A549 (cell line): ENCODE data around the gene SPAST. TPM values are rescaled to one million over a fixed set of nuclear protein-coding genes. Genes with fewer than 3 reads are reported as not detected.
"Not testable (repeated sequence)": the region's sequence is repeated elsewhere in the genome, so short reads cannot be mapped to it uniquely, and the experiment has no call there.

ENCODE experiments used
- ATAC-seq, 2 experiments: fragments of 200-7000 bp in 1 of 2; fragments of >200 bp in 1 of 2; cut with Nextera tagmentation in 1 of 2; cut with Tn5 transposase in 1 of 2; 3 replicates each; pipeline versions ENCODE4 v1.8.0 to v1.9.1; 2018 to 2020; ENCODE audit warnings: mild to moderate bottlenecking in 1 of 2, moderate library complexity in 1 of 2
- CTCF ChIA-PET: fragments of 300-600 bp; sonication (Branson Sonifier 250); formaldehyde crosslinking; extraction: SDS; loops from one replicate; lab custom pipeline; 2021; ENCODE audit warnings: antibody characterized with exemption, inconsistent platforms; lab: Yijun Ruan, JAX
- POLR2A ChIA-PET: fragments of 350-600 bp; formaldehyde crosslinking; extraction: SDS; loops from one replicate; lab custom pipeline; 2021; ENCODE audit warnings: antibody characterized with exemption, inconsistent platforms; lab: Yijun Ruan, JAX
- DNase-seq, 2 experiments: peaks; one replicate each; pipeline versions ENCODE4 v3.0.0 to v3.0.0-alpha.2; 2011 to 2016; ENCODE audit warnings: low read depth in 1 of 2, low spot score in 1 of 2
- FAIRE-seq: peaks from 2 replicates; lab custom pipeline; 2011; peaks lifted over from hg19 to GRCh38; lab: Jason Lieb, UNC
- H3K27ac ChIP-seq, 2 experiments: fragments of >200 bp; sonication (Bioruptor Twin); formaldehyde crosslinking; 3 replicates each; pipeline ENCODE4 v1.5.1; 2016 to 2017
- H3K4me1 ChIP-seq: fragments of >200 bp; sonication (Bioruptor Twin); formaldehyde crosslinking; 3 replicates; pipeline ENCODE4 v1.6.1; 2016
- H3K4me2 ChIP-seq: fragments of >200 bp; sonication (Bioruptor Twin); formaldehyde crosslinking; 3 replicates; pipeline ENCODE4 v1.6.1; 2016
- H3K4me3 ChIP-seq: fragments of >200 bp; sonication (Bioruptor Twin); formaldehyde crosslinking; 3 replicates; pipeline ENCODE4 v1.5.1; 2016
- H3K9me3 ChIP-seq: fragments of >200 bp; sonication (Bioruptor Twin); formaldehyde crosslinking; 3 replicates; pipeline ENCODE4 v1.6.1; 2016
- CEBPB ChIP-seq, 2 experiments: fragments of >200 bp in 1 of 2; sonication (Bioruptor Twin) in 1 of 2; formaldehyde crosslinking in 1 of 2; IDR thresholded peaks; 2 replicates each; pipeline ENCODE4 v1.6.1; 2012 to 2016
- CHD2 ChIP-seq: fragments of 150-350 bp; IDR thresholded peaks from 2 replicates; pipeline ENCODE4 v1.6.1; 2014; ENCODE audit warnings: low read length; ENCODE audit not compliant: partially characterized antibody
- EHF ChIP-seq: fragments of 250-450 bp; sonication (Bioruptor Pico); IDR thresholded peaks from 2 replicates; pipeline ENCODE4 v1.5.0; 2020; ENCODE audit warnings: mild to moderate bottlenecking
- EHMT2 ChIP-seq: fragments of 200-600 bp; sonication (generic); IDR thresholded peaks from 2 replicates; pipeline ENCODE4 v1.6.1; 2016; ENCODE audit warnings: antibody characterized with exemption, low read depth, mild to moderate bottlenecking, moderate library complexity
- ESRRA ChIP-seq: fragments of 150-350 bp; IDR thresholded peaks from 2 replicates; pipeline ENCODE4 v1.6.1; 2014; ENCODE audit warnings: mild to moderate bottlenecking, low read length, borderline replicate concordance
- FOSL2 ChIP-seq, 2 experiments: fragments of 450-650 bp in 1 of 2; fragments of >200 bp in 1 of 2; sonication (Bioruptor Twin) in 1 of 2; formaldehyde crosslinking; IDR thresholded peaks; 2 replicates each; pipeline versions ENCODE4 v1.5.0 to v1.6.1; 2016 to 2020; ENCODE audit warnings: mild to moderate bottlenecking in 1 of 2, moderate library complexity in 1 of 2
- HOXA7 ChIP-seq: fragments of 250-450 bp; sonication (Bioruptor Pico); IDR thresholded peaks from 2 replicates; pipeline ENCODE4 v1.5.0; 2020; ENCODE audit warnings: mild to moderate bottlenecking, moderate library complexity
- JUNB ChIP-seq: fragments of >200 bp; sonication (Bioruptor Twin); formaldehyde crosslinking; IDR thresholded peaks from 2 replicates; pipeline ENCODE4 v1.6.1; 2016
- MAFK ChIP-seq: fragments of 450-650 bp; IDR thresholded peaks from 2 replicates; pipeline ENCODE4 v1.6.1; 2014; ENCODE audit not compliant: partially characterized antibody
- MAX ChIP-seq: IDR thresholded peaks from 2 replicates; pipeline ENCODE4 v1.6.1; 2012
- MYC ChIP-seq: IDR thresholded peaks from 2 replicates; pipeline ENCODE4 v1.6.1; 2012; ENCODE audit warnings: mild to moderate bottlenecking, inconsistent platforms, low read length, improper control_type of control experiment, borderline replicate concordance
- NFE2L2 ChIP-seq: fragments of 150-350 bp; conservative IDR thresholded peaks from 2 replicates; pipeline ENCODE4 v1.6.1; 2014; ENCODE audit warnings: low read length
- NR3C1 ChIP-seq: fragments of >200 bp; sonication (Bioruptor Twin); formaldehyde crosslinking; IDR thresholded peaks from 3 replicates; pipeline ENCODE4 v1.6.1; 2017
- RARB ChIP-seq: fragments of 250-450 bp; sonication (Bioruptor Pico); IDR thresholded peaks from 2 replicates; pipeline ENCODE4 v1.8.0; 2021; ENCODE audit warnings: mild to moderate bottlenecking, moderate library complexity
- RFX5 ChIP-seq: fragments of 450-650 bp; IDR thresholded peaks from 2 replicates; pipeline ENCODE4 v1.7.1; 2014; ENCODE audit warnings: antibody characterized with exemption, mild to moderate bottlenecking, moderate library complexity
- SMC3 ChIP-seq: fragments of >200 bp; sonication (Bioruptor Twin); formaldehyde crosslinking; IDR thresholded peaks from 3 replicates; pipeline ENCODE4 v1.6.1; 2018; ENCODE audit warnings: inconsistent platforms
- SREBF2 ChIP-seq: fragments of 450-650 bp; IDR thresholded peaks from 2 replicates; pipeline ENCODE4 v1.6.1; 2014; ENCODE audit warnings: mild to moderate bottlenecking, moderate library complexity
- ZC3H11A ChIP-seq: fragments of 450-650 bp; IDR thresholded peaks from 2 replicates; pipeline ENCODE4 v1.6.1; 2014; ENCODE audit warnings: antibody characterized with exemption, mild to moderate bottlenecking
- ZNF302 ChIP-seq: fragments of 250-450 bp; sonication (Bioruptor Pico); IDR thresholded peaks from 2 replicates; pipeline ENCODE4 v1.9.0; 2021; ENCODE audit warnings: inconsistent platforms, mild to moderate bottlenecking, moderate library complexity
- WGBS: methylation state at CpG from one replicate; pipeline ENCODE4 v1.1.6; 2017; ENCODE audit errors: missing lambda C conversion rate; 5-methylcytosine and 5-hydroxymethylcytosine counted together
- polyA plus RNA-seq, 4 experiments: library from polyadenylated mRNA; depleted of rRNA in 3 of 4; stranded (reverse); fragments of >200 nt; fragmentation: RNase III in 1 of 4; extraction: RNeasy Plus Mini Kit Qiagen cat#74134 plus additional on column Dnase treatment in 1 of 4; gene quantifications; 2 replicates in 3 of 4; 3 replicates in 1 of 4; pipeline ENCODE4 v1.2.3, GENCODE V29; 2011 to 2017
- TF ChIP-seq, protein P1 (sequence below): fragments of 250-450 bp; sonication (Bioruptor Pico); IDR thresholded peaks from 2 replicates; pipeline ENCODE4 v1.5.0; 2021; ENCODE audit warnings: mild to moderate bottlenecking, moderate library complexity, borderline replicate concordance
- TF ChIP-seq, protein P2 (sequence below): fragments of >200 bp; sonication (Bioruptor Twin); formaldehyde crosslinking; IDR thresholded peaks from 2 replicates; pipeline ENCODE4 v1.6.1; 2016

The SPAST gene
- polyA plus RNA-seq, 2 of the 4 experiments (the other 2 are of a cell fraction) = 18.7 to 36.3 TPM

DNA sequence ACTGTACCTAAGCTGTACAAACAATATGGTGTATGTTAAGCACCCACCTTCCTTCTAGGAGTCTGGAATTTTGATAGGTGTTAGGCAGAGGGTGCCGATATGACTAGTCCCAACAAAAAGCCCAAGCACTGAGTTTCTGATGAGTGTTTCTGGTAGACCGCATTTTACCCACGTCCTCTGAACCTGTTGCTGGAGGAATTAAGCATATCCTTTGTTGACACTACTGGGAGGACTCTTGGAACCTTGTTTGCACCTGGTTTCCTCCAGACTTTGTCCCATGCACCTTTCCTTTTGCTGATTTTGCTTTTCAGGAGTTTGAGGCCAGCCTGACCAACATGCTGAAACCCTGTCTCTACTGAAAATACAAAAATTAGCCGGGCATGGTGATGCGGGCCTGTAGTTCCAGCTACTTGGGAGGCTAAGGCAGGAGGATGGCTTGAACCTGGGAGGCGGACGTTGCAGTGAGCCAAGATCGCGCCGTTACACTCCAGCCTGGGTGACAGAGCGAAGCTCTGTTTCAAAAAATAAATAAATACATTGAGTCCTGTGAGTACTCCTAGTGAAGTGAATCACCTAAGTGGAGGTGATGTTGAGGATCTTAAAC, 11.4 kb upstream of the SPAST start:
- WGBS = 91% methylated on average over 11 of the region's 11 CpGs
- Histone ChIP-seq H3K4me3 (no peak overlapping the region), H3K4me1 (no peaks in the 10 kb centered on the region), H3K9me3 (no peaks in the 10 kb centered on the region), H3K4me2 (no peak overlapping the region), H3K27ac (no peak overlapping the region)
- no peak for FAIRE-seq
- ChIA-PET POLR2A (interaction anchor here (1.3 kb wide), 1 partner anchor 12 kb away, joined by 3 read pairs; the partner anchor contains the start of gene DPY30), CTCF (no interaction called here)
- peak in 1 of 2 experiments; percentile 29; a peak in 1 of 6 replicates for ATAC-seq
- TF ChIP-seq NR3C1 (no peak), FOSL2 (IDR thresholded peaks at IDR 0.05) (no peak), FOSL2 (CRISPR knock-in tag; IDR thresholded peaks at IDR 0.05) (no peak), EHMT2 (no peak), CEBPB (IDR thresholded peaks at IDR 0.05) (no peak), ESRRA (no peak), RFX5 (no peak), SMC3 (no peak), ZNF302 (CRISPR knock-in tag) (no peak), SREBF2 (no peak)
- no peak for DNase-seq

- not testable (repeated sequence) for DNase-seq, H3K9me3 ChIP-seq, ATAC-seq, H3K4me1 ChIP-seq, FAIRE-seq, H3K27ac ChIP-seq, H3K4me2 ChIP-seq, H3K4me3 ChIP-seq
- ChIA-PET CTCF (interaction anchor here (0.6 to 1.4 kb wide), 6 partner anchors 9 to 821 kb away, joined by 3 to 6 read pairs (median 4); partner anchors contain the start of genes DPY30 and SPAST), POLR2A (interaction anchor here (0.6 to 2.7 kb wide), 3 partner anchors 9 to 14 kb away, joined by 8 to 22 read pairs (median 9); partner anchors contain the start of genes DPY30 and SPAST)
- peak; percentile 69 for TF ChIP-seq ZC3H11A
- WGBS = 70% methylated on average over 3 of the region's 3 CpGs
These were observed 8.8 kb upstream of the SPAST start for GRCh38 chr2:32054583-32054982.

DNA sequence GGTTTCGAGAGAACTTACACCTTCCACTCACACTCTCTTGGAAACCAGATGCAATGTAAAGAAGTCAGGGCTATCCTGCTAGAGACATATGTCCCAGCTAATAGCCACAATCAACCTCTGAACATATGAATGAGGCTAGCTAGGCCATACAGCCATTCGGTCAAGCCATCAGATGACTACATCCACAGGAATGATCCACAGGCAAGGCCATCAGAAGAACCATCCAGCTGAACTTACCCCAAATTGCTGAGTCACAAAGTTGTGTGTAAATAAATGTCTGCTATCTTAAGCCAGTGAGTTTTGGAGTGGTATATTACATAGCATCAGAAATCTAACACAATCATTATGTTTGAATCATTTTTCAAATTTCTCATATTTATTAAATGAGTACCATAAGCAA, 5.2 kb upstream of the SPAST start:
- CTCF ChIA-PET = interaction anchor here (1.0 kb wide), 1 partner anchor 18 kb away, joined by 3 read pairs; the partner anchor contains the start of gene DPY30
- ATAC-seq (peak in 1 of 2 experiments; percentile 26; a peak in 2 of 6 replicates), FAIRE-seq (no peak), DNase-seq (peak in 1 of 2 experiments; percentile 56)
- Histone ChIP-seq H3K4me3 (no peak overlapping the region), H3K4me1 (peaks cover 8% of the 10 kb centered on the region), H3K9me3 (no peaks in the 10 kb centered on the region), H3K27ac (peak overlapping the region in 1 of 2 experiments; percentile 55; a peak in 3 of 6 replicates), H3K4me2 (no peak overlapping the region)
- no peak for TF ChIP-seq RARB
- peak; percentile 92 for TF ChIP-seq MAFK
- no peak for TF ChIP-seq RFX5
- no peak for TF ChIP-seq JUNB
- peak; percentile 78 for TF ChIP-seq NFE2L2
- no peak for TF ChIP-seq FOSL2 (IDR thresholded peaks at IDR 0.05)
- TF ChIP-seq FOSL2 (CRISPR knock-in tag; IDR thresholded peaks at IDR 0.05) = peak; percentile 18; the same call in 1 of the 2 replicates
- TF ChIP-seq MYC = no peak
- 72% methylated on average over 2 of the region's 2 CpGs for WGBS
- POLR2A ChIA-PET = interaction anchor here (0.9 kb wide), 1 partner anchor 108 kb away, joined by 3 read pairs; the partner anchor contains the start of gene SLC30A6

DNA sequence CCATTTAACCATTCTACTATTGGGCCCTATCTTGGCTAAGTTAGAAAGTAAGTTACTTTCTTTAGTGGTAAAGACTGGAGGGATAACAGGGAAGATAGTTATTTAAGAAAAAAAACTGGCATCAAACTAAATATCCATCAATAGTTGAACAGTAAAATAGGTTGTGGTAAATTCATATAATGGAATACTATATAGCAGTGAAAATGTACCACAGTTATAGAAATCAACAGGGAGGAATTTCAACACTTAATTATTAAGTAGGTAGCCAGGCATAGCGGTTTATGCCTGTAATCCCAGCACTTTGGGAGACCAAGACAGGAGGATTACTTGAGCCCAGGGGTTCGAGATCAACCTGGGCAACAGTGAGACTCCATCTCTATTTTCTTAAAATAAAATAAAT, 3.1 kb upstream of the SPAST start:
- WGBS = 61% methylated on average over 2 of the region's 2 CpGs
- H3K4me3 ChIP-seq = no peak overlapping the region
- POLR2A ChIA-PET = no interaction called here
- CTCF ChIA-PET = interaction anchor here (1.7 kb wide), 1 partner anchor 20 kb away, joined by 6 read pairs; no protein-coding TSS in a partner anchor
- no peaks in the 10 kb centered on the region for H3K9me3 ChIP-seq
- ATAC-seq = no peak
- FAIRE-seq = no peak
- no peak overlapping the region for H3K4me2 ChIP-seq
- H3K27ac ChIP-seq = no peak overlapping the region
- no peak for DNase-seq
- peaks cover 15% of the 10 kb centered on the region for H3K4me1 ChIP-seq
- no peak for TF ChIP-seq HOXA7 (CRISPR knock-in tag)
- no peak for TF ChIP-seq MAFK
- TF ChIP-seq RFX5 = no peak
- no peak for TF ChIP-seq EHF (CRISPR knock-in tag)
- TF ChIP-seq, protein P1, sequence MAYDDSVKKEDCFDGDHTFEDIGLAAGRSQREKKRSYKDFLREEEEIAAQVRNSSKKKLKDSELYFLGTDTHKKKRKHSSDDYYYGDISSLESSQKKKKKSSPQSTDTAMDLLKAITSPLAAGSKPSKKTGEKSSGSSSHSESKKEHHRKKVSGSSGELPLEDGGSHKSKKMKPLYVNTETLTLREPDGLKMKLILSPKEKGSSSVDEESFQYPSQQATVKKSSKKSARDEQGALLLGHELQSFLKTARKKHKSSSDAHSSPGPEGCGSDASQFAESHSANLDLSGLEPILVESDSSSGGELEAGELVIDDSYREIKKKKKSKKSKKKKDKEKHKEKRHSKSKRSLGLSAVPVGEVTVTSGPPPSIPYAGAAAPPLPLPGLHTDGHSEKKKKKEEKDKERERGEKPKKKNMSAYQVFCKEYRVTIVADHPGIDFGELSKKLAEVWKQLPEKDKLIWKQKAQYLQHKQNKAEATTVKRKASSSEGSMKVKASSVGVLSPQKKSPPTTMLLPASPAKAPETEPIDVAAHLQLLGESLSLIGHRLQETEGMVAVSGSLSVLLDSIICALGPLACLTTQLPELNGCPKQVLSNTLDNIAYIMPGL (CRISPR knock-in tag) = no peak
- TF ChIP-seq CHD2 = no peak
- TF ChIP-seq, protein P2, sequence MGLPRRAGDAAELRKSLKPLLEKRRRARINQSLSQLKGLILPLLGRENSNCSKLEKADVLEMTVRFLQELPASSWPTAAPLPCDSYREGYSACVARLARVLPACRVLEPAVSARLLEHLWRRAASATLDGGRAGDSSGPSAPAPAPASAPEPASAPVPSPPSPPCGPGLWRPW = no peak
- no peak for TF ChIP-seq SREBF2
- no peak for TF ChIP-seq MAX
